HEK293T (cell line): ENCODE measurements around the gene ELP2.

Experiments
- ARNT ChIP-seq: fragments of 450-650 bp; IDR thresholded peaks from 2 replicates; pipeline ENCODE4 v1.6.1; 2017; ENCODE audit warnings: mild to moderate bottlenecking
- BHLHE40 ChIP-seq: fragments of 450-650 bp; IDR thresholded peaks from 2 replicates; pipeline ENCODE4 v1.6.1; 2016; ENCODE audit warnings: mild to moderate bottlenecking, moderate library complexity, borderline replicate concordance
- ELF4 ChIP-seq: fragments of 450-650 bp; IDR thresholded peaks from 2 replicates; pipeline ENCODE4 v1.6.1; 2017; ENCODE audit warnings: antibody characterized with exemption
- FOXA1 ChIP-seq: fragments of 450-650 bp; IDR thresholded peaks from 2 replicates; pipeline ENCODE4 v1.6.1; 2016; ENCODE audit warnings: mild to moderate bottlenecking
- FOXK2 ChIP-seq: fragments of 450-650 bp; IDR thresholded peaks from 2 replicates; pipeline ENCODE4 v1.6.1; 2016; ENCODE audit warnings: mild to moderate bottlenecking
- FOXM1 ChIP-seq: fragments of 450-650 bp; IDR thresholded peaks from 2 replicates; pipeline ENCODE4 v1.6.1; 2017; ENCODE audit warnings: mild to moderate bottlenecking, borderline replicate concordance
- L3MBTL2 ChIP-seq: fragments of 450-650 bp; conservative IDR thresholded peaks from 2 replicates; pipeline ENCODE4 v1.6.1; 2016; ENCODE audit warnings: mild to moderate bottlenecking
- SP1 ChIP-seq: fragments of 450-650 bp; IDR thresholded peaks from 2 replicates; pipeline ENCODE4 v1.6.1; 2017
- SUZ12 ChIP-seq: fragments of 450-650 bp; IDR thresholded peaks from 2 replicates; pipeline ENCODE4 v1.6.1; 2016; ENCODE audit warnings: mild to moderate bottlenecking
- TARDBP ChIP-seq: fragments of 450-650 bp; IDR thresholded peaks from 2 replicates; pipeline ENCODE4 v1.6.1; 2016
- ZNF384 ChIP-seq: fragments of 450-650 bp; IDR thresholded peaks from 2 replicates; pipeline ENCODE4 v1.6.1; 2016

DNA sequence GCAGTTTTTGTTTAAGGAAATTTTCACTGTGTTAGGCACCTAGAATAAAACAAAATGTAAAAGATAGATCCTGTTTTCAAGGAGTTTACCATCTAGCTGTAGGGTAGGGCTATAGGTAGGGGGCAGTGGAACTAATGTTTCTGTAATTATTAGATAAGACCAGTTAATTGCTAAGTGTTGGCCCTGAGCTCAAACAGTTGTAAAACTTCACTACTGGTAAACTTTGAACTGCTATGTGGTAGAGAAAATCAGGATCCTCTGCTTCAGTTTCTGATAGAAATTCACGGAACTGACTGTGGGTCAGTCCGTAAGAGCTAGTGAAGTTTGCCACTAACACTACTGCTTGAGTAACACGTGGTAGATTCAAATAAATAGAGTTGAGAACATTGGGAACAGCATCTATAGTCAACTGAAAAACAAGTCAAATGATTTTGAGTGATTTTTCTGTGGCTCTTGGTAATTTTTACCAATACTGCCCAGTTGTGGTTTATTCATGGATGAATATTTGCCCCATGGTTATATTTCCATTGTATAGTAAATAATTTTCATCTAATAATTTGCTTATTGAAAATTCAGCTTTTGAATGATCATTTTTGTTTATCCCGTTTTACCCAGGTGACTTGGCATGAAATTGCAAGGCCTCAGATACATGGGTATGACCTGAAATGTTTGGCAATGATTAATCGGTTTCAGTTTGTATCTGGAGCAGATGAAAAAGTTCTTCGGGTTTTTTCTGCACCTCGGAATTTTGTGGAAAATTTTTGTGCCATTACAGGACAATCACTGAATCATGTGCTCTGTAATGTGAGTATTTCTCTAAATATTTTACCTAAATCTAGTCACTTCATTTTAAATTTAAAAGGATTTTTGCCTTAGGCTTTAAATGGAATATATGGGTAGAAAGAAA is 26.4 kb downstream of the ELP2 start:
- TF ChIP-seq SP1 = no peak
- TF ChIP-seq FOXK2 = no peak
- no peak for TF ChIP-seq ARNT
- TF ChIP-seq BHLHE40 = no peak
- TF ChIP-seq L3MBTL2 = no peak
- TF ChIP-seq ELF4 = no peak
- no peak for TF ChIP-seq TARDBP
- no peak for TF ChIP-seq ZNF384
- no peak for TF ChIP-seq FOXM1
- no peak for TF ChIP-seq SUZ12
- no peak for TF ChIP-seq FOXA1
